HepG2 (cell line): Measurements from ENCODE around the gene TBCD. TPM values are rescaled to one million over a fixed set of nuclear protein-coding genes. Genes with fewer than 3 reads are reported as not detected.

Experiments
- ATAC-seq: fragments of 200-7000 bp; cut with Tn5 transposase; 3 replicates; pipeline ENCODE4 v1.9.1; 2020; ENCODE audit warnings: mild to moderate bottlenecking, moderate library complexity
- BruUV-seq: library from RNA; stranded (reverse); fragments of 400-500 nt; replicated peaks from 2 replicates; lab custom pipeline; 2021; lab: Mats Ljungman, UMichigan
- CTCF ChIA-PET: fragments of 300-600 bp; formaldehyde crosslinking; extraction: SDS; loops from one replicate; lab custom pipeline; 2021; ENCODE audit warnings: low total read pairs, inconsistent platforms, low intra/inter-chr PET ratio; lab: Yijun Ruan, JAX
- POLR2A ChIA-PET: fragments of 350-600 bp; sonication (Branson Sonifier 250); formaldehyde crosslinking; loops from one replicate; lab custom pipeline; 2020; ENCODE audit warnings: antibody characterized with exemption, inconsistent platforms; lab: Yijun Ruan, JAX
- DNase-seq: peaks from one replicate; pipeline ENCODE4 v3.0.0-alpha.2; 2015; ENCODE audit warnings: low spot score
- FAIRE-seq: peaks from 3 replicates; lab custom pipeline; 2011; peaks lifted over from hg19 to GRCh38; lab: Jason Lieb, UNC
- H2AFZ ChIP-seq: one replicate; pipeline ENCODE4 v1.6.1; 2011; ENCODE audit warnings: low read length, inconsistent platforms
- H3K27ac ChIP-seq: fragments of 300-600 bp; 3 replicates; pipeline ENCODE4 v1.8.0; 2011; ENCODE audit warnings: mixed run types, mild to moderate bottlenecking, mixed read lengths, low read length, inconsistent platforms; ENCODE audit not compliant: insufficient read depth; ENCODE audit errors: extremely low read length
- H3K27me3 ChIP-seq, 2 experiments: fragments of 200-600 bp in 1 of 2; 2 replicates in 1 of 2; 3 replicates in 1 of 2; pipeline versions ENCODE4 v1.6.0 to v1.8.0; 2011; ENCODE audit warnings: low read length in 2 of 2, mild to moderate bottlenecking in 2 of 2, moderate library complexity in 2 of 2, inconsistent platforms in 1 of 2; ENCODE audit not compliant: insufficient read depth in 2 of 2, control insufficient read depth in 1 of 2
- H3K36me3 ChIP-seq, 2 experiments: fragments of 200-600 bp in 1 of 2; replicated peaks in 1 of 2; 2 replicates in 1 of 2; 3 replicates in 1 of 2; pipeline versions ENCODE4 v1.5.1 to v1.8.0; 2011; ENCODE audit warnings: low read length in 2 of 2, inconsistent platforms in 1 of 2; ENCODE audit not compliant: insufficient read depth in 2 of 2, control insufficient read depth in 1 of 2
- H3K4me1 ChIP-seq: 2 replicates; pipeline ENCODE4 v1.5.1; 2012; ENCODE audit warnings: low read length, inconsistent platforms; ENCODE audit not compliant: insufficient read depth
- H3K4me2 ChIP-seq: 2 replicates; pipeline ENCODE4 v1.6.0; 2011; ENCODE audit warnings: low read depth, low read length, inconsistent platforms
- H3K4me3 ChIP-seq, 3 experiments: fragments of 200-600 bp in 1 of 3; sonication (generic), shearing (Covaris generic) in 1 of 3; replicated peaks in 1 of 3; 2 replicates each; pipeline ENCODE4 v1.5.1; 2011 to 2016; ENCODE audit warnings: low read length in 3 of 3, inconsistent platforms in 2 of 3, low read depth in 2 of 3, mild to moderate bottlenecking in 2 of 3, control low read depth in 1 of 3, mixed read lengths in 1 of 3; ENCODE audit not compliant: insufficient read depth in 1 of 3
- H3K79me2 ChIP-seq: one replicate; pipeline ENCODE4 v1.6.1; 2011; ENCODE audit warnings: low read length, inconsistent platforms; ENCODE audit not compliant: insufficient read depth
- H3K9ac ChIP-seq: 2 replicates; pipeline ENCODE4 v1.6.0; 2011; ENCODE audit warnings: mild to moderate bottlenecking, low read depth, low read length, inconsistent platforms; ENCODE audit not compliant: insufficient read depth
- H3K9me3 ChIP-seq: 2 replicates; pipeline ENCODE4 v1.5.1; 2012; ENCODE audit warnings: mild to moderate bottlenecking, low read length
- H4K20me1 ChIP-seq: 2 replicates; pipeline ENCODE4 v1.6.0; 2011; ENCODE audit warnings: inconsistent platforms, mild to moderate bottlenecking, low read length, moderate library complexity; ENCODE audit not compliant: insufficient read depth
- AGO2 ChIP-seq: fragments of 200-400 bp; formaldehyde crosslinking; optimal IDR thresholded peaks from 2 replicates; pipeline ENCODE3; 2017; ENCODE audit warnings: mild to moderate bottlenecking, low read depth, low read length, moderate library complexity
- CBFB ChIP-seq: sonication (generic); formaldehyde crosslinking; IDR thresholded peaks from 2 replicates; pipeline ENCODE4 v1.4.0; 2020; ENCODE audit warnings: missing genetic modification reagents
- CEBPZ ChIP-seq: IDR thresholded peaks from 2 replicates; pipeline ENCODE4 v1.6.1; 2012; ENCODE audit warnings: low read length, improper control_type of control experiment
- HNRNPLL ChIP-seq: fragments of 200-400 bp; formaldehyde crosslinking; IDR thresholded peaks from 2 replicates; pipeline ENCODE4 v1.6.1; 2017; ENCODE audit warnings: mild to moderate bottlenecking, low read depth, low read length; ENCODE audit not compliant: poor library complexity, severe bottlenecking
- KLF6 ChIP-seq: IDR thresholded peaks from 2 replicates; pipeline ENCODE4 v1.8.0; 2016; ENCODE audit warnings: missing biosample characterization, missing genetic modification reagents
- POLR2A ChIP-seq, 2 experiments: IDR thresholded peaks; 2 replicates each; pipeline ENCODE4 v1.6.1; 2011; ENCODE audit warnings: low read depth in 2 of 2, low read length in 2 of 2, mild to moderate bottlenecking in 1 of 2, moderate library complexity in 1 of 2; ENCODE audit not compliant: insufficient read depth in 1 of 2
- PTBP1 ChIP-seq: fragments of 200-400 bp; formaldehyde crosslinking; IDR thresholded peaks from 2 replicates; pipeline ENCODE4 v1.6.1; 2018; ENCODE audit warnings: low read length, low read depth; ENCODE audit not compliant: poor library complexity, severe bottlenecking
- SCMH1 ChIP-seq: sonication (generic); formaldehyde crosslinking; IDR thresholded peaks from 2 replicates; pipeline ENCODE4 v1.9.0; 2021; ENCODE audit warnings: missing genetic modification reagents, mild to moderate bottlenecking, borderline replicate concordance
- ZFP37 ChIP-seq: sonication (generic); formaldehyde crosslinking; IDR thresholded peaks from 2 replicates; pipeline ENCODE4 v1.4.0; 2020; ENCODE audit warnings: missing genetic modification reagents, borderline replicate concordance
- ZNF431 ChIP-seq: sonication (generic); formaldehyde crosslinking; IDR thresholded peaks from 2 replicates; pipeline ENCODE4 v1.9.0; 2022; ENCODE audit warnings: missing genetic modification reagents, low read depth, mild to moderate bottlenecking, borderline replicate concordance
- WGBS: methylation state at CpG from one replicate; pipeline ENCODE4 v1.1.6; 2017; ENCODE audit warnings: low lambda C conversion rate; 5-methylcytosine and 5-hydroxymethylcytosine counted together
- in situ Hi-C: cut with HindIII; loops from 2 replicates; pipeline ENCODE4 v1.10.0; 2017; ENCODE audit warnings: low pct_unique_long_range_greater_than_20kb; ENCODE audit not compliant: extremely low pct_ligation_motif_present
- intact Hi-C: fragments of 100-400 bp; cut with micrococcal nuclease; formaldehyde crosslinking; loops from one replicate; pipeline ENCODE4 v1.10.0; 2022; ENCODE audit not compliant: unreplicated experiment
- polyA plus RNA-seq, 8 experiments: library from polyadenylated mRNA; depleted of rRNA in 3 of 8; stranded (reverse) in 7 of 8; unstranded in 1 of 8; fragments of >200 nt; fragmentation: Illumina TruSeq in 4 of 8; extraction: Trizol in 4 of 8; gene quantifications; 2 replicates each; pipeline versions ENCODE4 v1.2.1 to v1.2.3, GENCODE V29; 2011 to 2016; ENCODE audit warnings: low read depth in 4 of 8, missing spikeins in 1 of 8, mixed read lengths in 1 of 8; ENCODE audit not compliant: insufficient read depth in 1 of 8
- total RNA-seq, 5 experiments: library from RNA; depleted of rRNA; stranded (reverse); fragments of >200 nt; fragmentation: Illumina TruSeq; extraction: Trizol; gene quantifications; 2 replicates each; pipeline ENCODE4 v1.2.3, GENCODE V29; 2016; ENCODE audit warnings: low read depth in 1 of 5

Gene TBCD
- total and polyA plus RNA-seq, 2 of the 13 experiments (the other 11 are each of a cell fraction or from before 2014, with no cell fraction given): 33.9 to 54.8 TPM

GRCh38 chr17:82948081-82948511 lies 196.2 kb downstream of the TBCD start:
- ATAC-seq (peak; percentile 38; the same call in 2 of the 3 replicates), DNase-seq (no peak), FAIRE-seq (no peak)
- Histone ChIP-seq H2AFZ (no peak overlapping the region), H3K27ac (no peak overlapping the region), H3K9me3 (peaks cover 19% of the 10 kb centered on the region), H3K27me3 (no peaks in the 10 kb centered on the region), H3K79me2 (no peaks in the 10 kb centered on the region), H4K20me1 (no peaks in the 10 kb centered on the region), H3K36me3 (peaks cover 14 to 40% of the 10 kb centered on the region in 2 experiments), H3K4me3 (no peak overlapping the region), H3K9ac (no peak overlapping the region), H3K4me1 (no peaks in the 10 kb centered on the region), H3K4me2 (no peak overlapping the region)
- intact Hi-C loops: no loop called here
- ChIA-PET CTCF (no interaction called here), POLR2A (no interaction called here)
- TF ChIP-seq POLR2A (IDR thresholded peaks at IDR 0.05; ENCODE audit: insufficient read depth in 1 of 2, low read depth in 2 of 2, low read length in 2 of 2) (0 out of 4 replicates have a peak, but pooled peaks of 1 of the 2 experiments have one; percentile 17), SCMH1 (no peak), AGO2 (peak; percentile 91), PTBP1 (peak; percentile 17)
- no TSS peak for BruUV-seq
- in situ Hi-C loops: no loop called here
- WGBS: 95% methylated on average over 18 of the region's 18 CpGs

GRCh38 chr17:82948957-82949356 lies 197.1 kb downstream of the TBCD start:
- POLR2A ChIA-PET: no interaction called here
- H3K27me3 ChIP-seq: no peaks in the 10 kb centered on the region
- ATAC-seq (no peak), DNase-seq (no peak), FAIRE-seq (no peak)
- no peak overlapping the region for H3K9ac ChIP-seq
- no peaks in the 10 kb centered on the region for H3K4me1 ChIP-seq
- no peak overlapping the region for H3K4me3 ChIP-seq
- H3K36me3 ChIP-seq: peaks cover 6 to 31% of the 10 kb centered on the region in 2 experiments
- WGBS: 98% methylated on average over 5 of the region's 5 CpGs
- TF ChIP-seq KLF6 (CRISPR knock-in tag) (no peak), CBFB (no peak), HNRNPLL (no peak), CEBPZ (no peak), ZNF431 (no peak), ZFP37 (CRISPR knock-in tag) (no peak)
- no peaks in the 10 kb centered on the region for H3K79me2 ChIP-seq
- CTCF ChIA-PET: no interaction called here
- intact Hi-C loops: no loop called here
- no peak overlapping the region for H3K4me2 ChIP-seq
- in situ Hi-C loops: no loop called here
- peaks cover 19% of the 10 kb centered on the region for H3K9me3 ChIP-seq
- no TSS peak for BruUV-seq
- no peaks in the 10 kb centered on the region for H4K20me1 ChIP-seq
- H3K27ac ChIP-seq: no peak overlapping the region
- no peak overlapping the region for H2AFZ ChIP-seq
